ENCODE measurements around the gene KCNIP1.

DNA sequence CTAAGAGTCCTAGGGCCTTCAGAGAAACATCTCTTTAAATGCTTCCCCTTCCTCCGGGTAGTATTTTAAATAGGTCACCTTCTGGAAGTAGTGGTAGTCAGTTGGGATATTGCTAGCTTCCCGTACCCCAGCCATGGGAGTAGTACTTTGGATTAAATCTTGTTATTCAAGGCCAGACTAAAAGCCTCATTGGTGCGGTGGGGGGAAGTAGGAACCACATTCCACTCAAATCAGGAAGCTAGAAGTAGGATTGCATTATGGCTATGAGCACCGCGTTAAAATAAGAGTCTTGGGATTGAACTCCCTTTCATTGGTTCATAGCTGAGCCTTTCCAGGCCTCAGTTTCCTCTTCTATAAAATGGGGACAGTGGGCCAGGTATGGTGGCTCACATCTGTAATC is 6.7 kb downstream of the KCNIP1 start:
- TF ChIP-seq, protein P1, sequence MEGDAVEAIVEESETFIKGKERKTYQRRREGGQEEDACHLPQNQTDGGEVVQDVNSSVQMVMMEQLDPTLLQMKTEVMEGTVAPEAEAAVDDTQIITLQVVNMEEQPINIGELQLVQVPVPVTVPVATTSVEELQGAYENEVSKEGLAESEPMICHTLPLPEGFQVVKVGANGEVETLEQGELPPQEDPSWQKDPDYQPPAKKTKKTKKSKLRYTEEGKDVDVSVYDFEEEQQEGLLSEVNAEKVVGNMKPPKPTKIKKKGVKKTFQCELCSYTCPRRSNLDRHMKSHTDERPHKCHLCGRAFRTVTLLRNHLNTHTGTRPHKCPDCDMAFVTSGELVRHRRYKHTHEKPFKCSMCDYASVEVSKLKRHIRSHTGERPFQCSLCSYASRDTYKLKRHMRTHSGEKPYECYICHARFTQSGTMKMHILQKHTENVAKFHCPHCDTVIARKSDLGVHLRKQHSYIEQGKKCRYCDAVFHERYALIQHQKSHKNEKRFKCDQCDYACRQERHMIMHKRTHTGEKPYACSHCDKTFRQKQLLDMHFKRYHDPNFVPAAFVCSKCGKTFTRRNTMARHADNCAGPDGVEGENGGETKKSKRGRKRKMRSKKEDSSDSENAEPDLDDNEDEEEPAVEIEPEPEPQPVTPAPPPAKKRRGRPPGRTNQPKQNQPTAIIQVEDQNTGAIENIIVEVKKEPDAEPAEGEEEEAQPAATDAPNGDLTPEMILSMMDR (IDR thresholded peaks at IDR 0.05): no peak
- no peak for TF ChIP-seq POLR2A (IDR thresholded peaks at IDR 0.05)

Measured in body of pancreas (tissue), 4 donors.